Measurements from ENCODE around the gene DDX59. TPM values are rescaled to one million over a fixed set of nuclear protein-coding genes. Genes with fewer than 3 reads are reported as not detected.

Gene DDX59
- total RNA-seq, 2 donors from 2014 or later, result 14.2 to 20.5 TPM

DNA sequence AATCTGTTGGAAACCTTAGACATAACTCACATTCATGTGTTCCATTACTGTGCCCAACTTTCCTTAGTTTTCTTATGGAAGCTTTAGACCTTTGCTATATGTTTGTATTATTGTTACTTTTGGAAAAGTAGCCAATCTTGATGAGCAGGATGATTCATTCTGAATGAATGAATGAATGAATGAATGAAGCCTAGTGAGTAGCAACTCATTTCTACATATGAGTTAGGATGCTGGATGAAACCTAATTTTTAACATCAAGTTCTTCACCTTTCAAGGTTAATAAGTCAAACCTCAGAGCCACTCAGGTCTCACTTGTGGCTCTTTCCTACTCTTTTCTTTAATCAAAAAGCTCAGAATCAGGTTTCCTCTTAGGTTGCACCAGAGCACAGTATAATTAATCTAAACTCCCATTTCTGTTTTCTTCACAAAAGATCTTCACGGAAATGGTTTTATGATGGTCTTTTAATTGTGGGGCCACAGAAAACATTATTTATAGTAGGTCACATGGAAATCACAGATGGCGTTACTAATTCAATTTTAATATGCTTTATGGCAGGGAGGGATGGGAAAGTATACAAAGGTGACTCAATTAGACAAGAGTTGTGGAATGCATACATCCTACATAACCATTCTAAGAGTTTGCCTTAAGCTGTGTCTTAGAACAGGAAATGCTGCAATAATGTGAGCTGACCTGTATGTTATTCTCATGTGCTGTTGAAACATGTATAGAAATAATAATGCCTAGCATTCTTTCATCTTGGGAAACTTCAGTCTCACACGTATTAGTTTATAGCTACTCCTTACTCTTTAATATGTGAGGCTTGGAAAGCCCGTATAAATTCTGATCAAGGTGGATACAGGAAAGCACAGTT lies 4.5 kb upstream of the DDX59 start:
- no peak for DNase-seq
- intact Hi-C loops (cut with DNase I, micrococcal nuclease), result loop anchor here in 1 of 2 donors (5.0 kb wide), 1 partner anchor 52 kb away; the partner anchor contains the start of gene KIF14
- ATAC-seq, result no peak

DNA sequence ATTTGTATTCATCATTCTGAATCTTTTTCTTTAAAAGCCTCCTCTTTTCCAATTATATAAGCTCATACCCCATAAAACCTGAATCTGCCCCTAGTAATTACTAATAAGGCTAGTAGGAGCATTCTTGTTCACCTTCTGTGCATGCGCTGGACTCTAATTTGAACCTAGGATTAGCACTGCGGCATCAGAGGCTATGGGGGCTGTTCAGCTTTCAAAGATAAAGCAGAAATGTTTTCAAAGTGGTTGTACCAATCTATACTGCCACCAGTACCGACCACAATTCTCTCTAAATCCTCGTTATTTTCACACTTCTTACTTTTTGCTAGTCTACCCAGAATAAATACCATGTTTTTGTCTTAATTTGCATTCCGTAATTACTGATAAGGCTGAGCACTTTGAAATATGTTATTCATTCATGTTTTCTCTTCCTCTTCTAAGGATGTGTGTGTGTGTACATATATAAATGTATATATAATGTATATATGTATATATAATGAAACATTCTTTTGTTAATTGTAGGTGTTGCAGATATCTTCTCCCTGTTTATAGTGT lies 1.6 kb upstream of the DDX59 start:
- ATAC-seq (no peak), DNase-seq (no peak)
- intact Hi-C loops (cut with DNase I, micrococcal nuclease), result loop anchor here in 1 of 2 donors (5.0 kb wide), 1 partner anchor 49 kb away; the partner anchor contains the start of gene KIF14

DNA sequence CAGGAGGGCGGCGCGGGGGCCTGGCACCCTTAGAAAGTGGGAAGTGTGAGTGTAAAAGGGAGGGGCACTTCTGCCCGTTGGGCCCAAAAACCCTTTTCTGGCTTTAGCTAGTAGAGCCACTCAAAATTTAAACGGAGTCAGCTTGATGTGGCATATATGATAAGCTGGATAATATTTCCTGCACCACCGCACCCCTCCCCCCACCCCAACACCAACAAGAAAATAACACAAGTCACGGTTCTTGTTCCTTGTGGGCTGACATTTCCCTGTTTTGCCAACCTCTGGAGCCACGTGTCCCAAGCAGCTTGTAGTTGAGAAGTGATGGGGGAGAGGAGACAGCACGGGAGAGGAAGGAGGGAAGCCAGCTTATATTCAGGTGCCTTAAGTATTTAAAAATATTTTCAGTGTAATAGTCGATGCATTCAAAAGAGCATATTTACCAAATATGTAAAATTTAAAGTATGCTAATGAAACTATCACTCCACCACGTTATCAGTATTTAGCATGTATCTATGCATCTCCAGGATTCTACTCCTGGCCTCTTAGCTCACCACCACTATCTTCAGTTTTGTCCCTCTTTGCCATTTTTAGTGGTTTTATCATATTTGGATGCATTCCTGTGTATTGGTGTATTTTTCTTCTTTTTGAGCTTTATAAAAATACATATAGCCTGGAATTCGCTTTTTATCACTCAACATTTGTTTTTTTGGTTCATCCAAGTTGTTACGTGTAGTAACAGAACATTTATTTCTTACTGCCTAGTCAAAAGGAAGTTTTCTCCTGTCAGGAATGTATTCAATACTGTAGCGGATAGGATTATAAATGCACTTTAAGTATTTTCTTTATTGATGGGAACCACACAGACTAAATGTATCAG lies 773 bp upstream of the DDX59 start:
- intact Hi-C loops (cut with DNase I, micrococcal nuclease), result loop anchor here in 1 of 2 donors (5.0 kb wide), 1 partner anchor 48 kb away; the partner anchor contains the start of gene KIF14
- peak; percentile 34 for ATAC-seq
- peak in 1 of 2 donors; percentile 57 for DNase-seq

DNA sequence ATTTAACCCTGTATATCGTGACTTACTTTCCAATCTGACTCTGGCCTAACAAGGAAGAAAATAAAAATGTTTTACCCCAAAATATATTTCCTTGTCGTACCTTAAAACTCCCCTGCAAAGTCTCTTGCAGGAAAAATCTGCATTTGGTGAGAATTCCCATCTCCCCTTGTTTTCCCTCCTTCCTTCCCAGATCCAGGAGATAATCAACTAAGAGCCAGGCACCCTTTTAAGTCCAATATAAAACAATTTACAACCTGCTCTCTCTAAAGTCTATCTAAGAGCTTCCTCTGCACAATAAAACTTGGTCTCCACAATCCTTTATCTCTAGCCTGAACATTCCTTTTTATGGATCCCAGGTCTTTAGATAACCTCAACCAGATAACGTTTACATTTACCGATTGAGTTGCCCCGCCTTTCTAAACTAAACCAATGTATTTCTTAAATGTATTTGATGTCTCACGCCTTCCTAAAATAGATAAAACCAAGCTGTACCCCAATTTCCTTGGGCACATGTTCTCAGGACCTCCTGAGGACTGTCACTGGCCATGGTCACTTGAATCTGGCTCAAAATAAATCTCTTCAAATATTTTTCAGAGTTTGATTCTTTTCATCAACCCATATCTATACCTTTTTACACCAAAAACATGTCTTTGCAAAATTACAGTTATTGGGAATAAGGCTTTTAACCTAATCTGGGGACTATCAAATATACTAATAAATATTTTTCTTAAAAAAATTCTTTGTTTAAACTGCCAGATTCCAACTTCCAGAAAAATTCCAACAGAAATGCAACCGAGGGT lies 993 bp downstream of the DDX59 start:
- intact Hi-C loops (cut with DNase I, micrococcal nuclease), result loop anchor here in 1 of 2 donors (5.0 kb wide), 1 partner anchor 69 kb away; the partner anchor contains the start of gene CAMSAP2
- DNase-seq (no peak), ATAC-seq (peak; percentile 36)

DNA sequence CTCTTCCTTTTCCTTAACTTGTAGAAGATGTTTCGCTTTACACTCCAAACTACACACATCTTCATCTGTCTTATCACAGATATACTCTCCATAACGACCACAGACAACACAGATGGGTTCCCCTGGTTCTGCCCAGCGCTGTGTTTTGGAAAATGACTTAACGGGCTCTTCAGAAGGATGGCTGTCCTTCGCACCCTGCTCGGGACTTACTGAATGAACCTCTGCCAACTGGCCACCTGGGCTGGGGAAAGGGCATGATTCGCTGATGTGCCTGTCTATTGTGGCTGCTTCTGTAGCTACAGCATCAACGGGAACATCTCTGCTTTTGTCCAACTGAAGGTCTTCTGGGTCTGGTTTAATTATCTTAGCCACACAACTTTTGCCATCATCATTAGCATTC lies 3.4 kb downstream of the DDX59 start:
- ATAC-seq (no peak), DNase-seq (no peak)
- intact Hi-C loops (cut with DNase I, micrococcal nuclease), result loop anchor here in 1 of 2 donors (5.0 kb wide), 1 partner anchor 71 kb away; the partner anchor contains the start of gene CAMSAP2

DNA sequence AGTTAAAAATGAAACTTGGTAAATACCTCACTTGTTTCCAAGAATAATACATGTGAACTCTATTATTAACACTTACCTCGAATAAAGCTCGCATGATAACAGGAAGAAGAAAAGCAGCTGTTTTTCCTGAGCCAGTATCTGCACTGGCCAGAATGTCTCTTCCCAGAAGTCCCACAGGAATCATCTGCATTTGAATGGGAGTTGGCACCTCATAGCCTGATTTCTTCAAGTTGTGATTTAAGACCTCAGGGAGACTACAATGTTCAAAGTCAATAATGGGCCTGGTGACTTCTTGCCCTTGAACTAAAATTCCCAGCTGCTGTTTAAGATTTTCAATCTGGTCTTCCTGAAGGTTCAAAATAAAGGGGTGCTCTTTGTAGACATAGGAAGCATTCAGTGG lies 3.8 kb downstream of the DDX59 start:
- intact Hi-C loops (cut with DNase I, micrococcal nuclease), result loop anchor here in 1 of 2 donors (5.0 kb wide), 1 partner anchor 71 kb away; the partner anchor contains the start of gene CAMSAP2
- ATAC-seq, result no peak

DNA sequence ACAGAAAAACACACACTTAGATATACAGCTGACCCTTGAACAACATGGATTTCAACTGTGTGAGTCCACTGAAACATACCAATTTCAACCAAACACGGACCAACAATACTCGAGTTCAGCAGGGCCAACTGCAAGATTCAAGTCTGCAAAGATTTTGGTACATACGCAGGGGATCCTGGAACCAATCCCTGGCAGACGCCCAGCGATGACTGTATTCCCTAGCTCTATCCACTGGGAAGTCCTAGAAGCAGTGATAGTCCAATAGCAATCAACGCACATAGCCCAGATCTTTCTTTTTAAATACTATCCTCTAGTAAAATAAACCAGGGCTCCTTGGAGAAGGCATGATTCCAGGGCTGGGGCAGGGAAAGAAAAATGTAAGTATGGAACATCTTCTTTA lies 9.0 kb downstream of the DDX59 start:
- ATAC-seq (no peak), DNase-seq (no peak)
- intact Hi-C loops (cut with DNase I, micrococcal nuclease), result no loop called here

More for the DNA sequence above, 3.8 kb downstream of the DDX59 start:
- no peak for DNase-seq

DNA sequence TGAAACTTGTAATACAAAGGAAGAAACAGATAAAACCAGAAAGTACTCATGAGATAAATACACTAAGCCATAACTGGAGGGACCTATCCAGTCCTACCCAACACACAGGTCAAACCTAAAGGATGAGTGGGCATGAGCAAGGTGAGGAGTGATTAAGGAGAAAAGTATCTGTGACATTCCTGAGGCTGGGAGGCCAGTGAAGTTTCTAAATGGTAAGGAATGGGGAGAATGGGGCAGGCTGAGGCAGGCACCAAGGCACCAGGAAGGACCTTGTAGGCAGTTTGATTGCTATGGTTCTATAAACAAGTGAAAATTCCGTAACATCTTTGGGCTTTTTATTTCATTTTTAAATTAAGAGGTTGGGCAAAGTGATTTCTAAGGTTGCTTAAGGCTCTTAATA lies 10.4 kb downstream of the DDX59 start:
- intact Hi-C loops (cut with DNase I, micrococcal nuclease), result no loop called here
- no peak for ATAC-seq
- no peak for DNase-seq

DNA sequence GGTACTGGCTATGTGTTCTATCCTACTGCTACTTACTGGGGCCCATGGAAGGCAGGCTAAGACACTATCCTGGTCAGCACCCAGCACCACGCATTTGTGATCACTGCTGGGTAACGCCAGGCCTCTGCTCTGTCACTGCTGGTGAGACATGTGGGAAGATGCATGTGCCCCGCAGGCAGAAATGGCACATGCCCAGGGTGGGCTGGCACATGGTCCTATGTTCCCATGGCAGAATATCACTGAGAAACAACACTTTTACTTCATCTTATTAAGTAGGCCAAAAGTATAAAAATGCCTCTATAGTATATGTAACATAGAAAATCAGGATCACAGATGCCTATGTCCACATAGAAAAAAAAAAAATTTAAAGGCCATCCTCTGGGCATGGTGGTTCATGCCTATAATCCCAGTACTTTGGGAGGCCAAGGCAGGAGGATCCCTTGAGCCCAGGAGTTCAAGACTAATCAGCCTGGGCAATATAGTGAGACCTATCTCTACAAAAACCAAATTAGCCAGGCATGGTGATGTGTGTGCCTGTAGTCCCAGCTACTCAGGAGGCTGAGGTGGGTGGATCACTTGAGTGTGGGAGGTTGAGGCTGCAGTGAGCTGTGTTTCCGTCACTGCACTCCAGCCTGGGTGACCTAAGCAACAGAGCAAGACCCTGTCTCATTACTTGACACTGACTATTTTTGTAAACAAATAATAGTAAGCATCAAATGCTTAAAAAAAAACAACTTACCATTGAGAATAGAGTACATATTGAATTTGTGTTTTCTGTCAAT lies 11.5 kb downstream of the DDX59 start:
- ATAC-seq, result no peak
- intact Hi-C loops (cut with DNase I, micrococcal nuclease), result no loop called here
- no peak for DNase-seq

DNA sequence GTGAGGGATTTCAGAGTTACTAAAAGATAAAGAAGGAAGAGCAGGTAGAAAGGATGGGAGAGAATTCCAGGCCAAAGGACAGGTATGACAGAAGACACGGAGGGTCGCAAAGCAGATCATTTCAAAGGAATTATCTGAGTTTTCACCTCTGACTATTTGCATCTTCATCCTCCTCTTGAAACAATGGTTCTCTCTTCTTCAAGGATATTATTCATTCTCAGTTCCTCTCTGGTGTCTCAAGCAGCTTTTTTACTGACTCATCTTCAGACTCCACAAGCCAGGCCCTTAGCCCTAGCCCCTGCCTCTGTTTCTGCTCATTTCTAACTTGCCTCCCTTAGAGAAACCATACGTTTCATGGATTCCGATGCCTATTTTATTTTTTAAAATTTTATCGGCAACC lies 15.0 kb downstream of the DDX59 start:
- no peak for ATAC-seq
- intact Hi-C loops (cut with DNase I, micrococcal nuclease), result no loop called here

DNA sequence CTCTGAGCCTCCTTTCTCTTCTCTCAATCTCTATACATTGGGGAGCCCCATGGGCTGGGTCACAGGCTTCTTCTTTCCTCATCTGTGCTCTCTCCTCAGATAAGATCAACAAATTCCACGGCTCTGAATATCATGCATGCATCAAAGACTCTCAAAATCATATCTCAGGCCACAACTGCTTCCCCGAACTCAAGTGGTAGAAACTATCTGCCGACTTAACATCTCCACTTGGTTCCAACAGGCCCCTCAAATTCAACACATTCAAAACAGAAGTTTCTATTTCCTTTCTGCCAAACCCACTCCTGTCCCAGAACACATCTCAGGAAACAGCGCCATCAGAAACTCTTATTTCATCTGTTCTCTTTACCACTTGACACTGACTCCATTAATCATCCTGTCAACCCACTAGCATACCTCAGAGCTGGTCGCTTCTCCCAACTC lies 16.7 kb downstream of the DDX59 start:
- intact Hi-C loops (cut with DNase I, micrococcal nuclease), result no loop called here
- ATAC-seq, result no peak
- no peak for DNase-seq

More for the DNA sequence above, 15.0 kb downstream of the DDX59 start:
- DNase-seq, result no peak

DNA sequence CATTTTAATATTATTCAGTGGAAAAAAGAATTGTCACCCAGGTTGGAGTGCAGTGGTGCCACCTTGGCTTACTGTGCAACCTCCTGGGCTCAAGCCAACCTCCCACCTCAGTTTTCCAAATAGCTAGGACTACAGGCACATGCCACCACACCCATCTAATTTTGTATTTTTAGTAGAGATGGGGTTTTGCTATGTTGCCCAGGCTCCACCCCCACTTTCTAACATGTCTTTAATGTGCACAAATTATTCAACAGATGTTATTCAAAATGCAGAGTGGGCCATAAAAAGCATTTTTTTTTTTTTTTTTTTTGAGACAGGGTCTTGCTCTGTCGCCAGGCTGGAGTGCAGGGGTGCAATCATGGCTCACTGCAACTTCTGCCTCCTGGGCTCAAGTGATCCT lies 17.3 kb downstream of the DDX59 start:
- ATAC-seq, result no peak
- intact Hi-C loops (cut with DNase I, micrococcal nuclease), result no loop called here

DNA sequence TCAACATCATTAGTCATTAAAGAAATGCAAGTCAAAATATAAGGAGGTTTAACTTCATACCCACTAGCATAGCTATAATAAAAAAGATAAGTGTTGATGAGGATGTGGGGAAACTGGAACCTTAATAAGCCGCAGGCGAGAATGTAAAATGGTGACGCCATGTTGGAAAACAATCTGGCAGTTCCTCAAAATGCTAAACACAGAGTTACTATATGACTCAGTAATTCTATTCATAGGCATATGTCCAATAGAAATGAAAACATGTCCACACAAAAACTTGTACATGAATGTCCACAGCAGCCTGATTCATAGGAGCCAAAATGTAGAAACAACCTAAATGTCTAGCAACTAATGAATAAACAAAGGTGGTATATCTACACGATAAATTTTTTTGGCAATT lies 23.2 kb downstream of the DDX59 start:
- ATAC-seq, result no peak
- intact Hi-C loops (cut with DNase I, micrococcal nuclease), result no loop called here

More for the DNA sequence above, 17.3 kb downstream of the DDX59 start:
- no peak for DNase-seq

DNA sequence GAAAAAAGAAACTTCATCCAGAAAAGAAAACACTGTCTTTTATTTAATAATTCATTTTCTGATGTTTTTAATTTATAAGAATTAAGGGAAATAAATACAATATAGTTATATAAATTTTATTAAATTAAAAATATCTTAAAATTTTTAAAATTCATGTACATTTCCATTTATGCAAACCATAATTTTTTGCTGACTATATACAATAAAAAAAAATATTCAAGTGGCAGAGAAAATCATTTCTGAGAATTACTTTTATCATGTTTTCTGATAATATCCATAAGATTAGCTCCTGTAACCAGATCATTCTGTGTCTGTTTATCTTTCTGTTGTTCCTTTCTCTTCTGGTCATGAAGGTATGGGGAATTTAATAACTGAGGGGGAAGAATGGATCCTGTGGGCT lies 25.7 kb downstream of the DDX59 start:
- no peak for ATAC-seq
- intact Hi-C loops (cut with DNase I, micrococcal nuclease), result no loop called here

More for the DNA sequence above, 23.2 kb downstream of the DDX59 start:
- DNase-seq, result no peak

DNA sequence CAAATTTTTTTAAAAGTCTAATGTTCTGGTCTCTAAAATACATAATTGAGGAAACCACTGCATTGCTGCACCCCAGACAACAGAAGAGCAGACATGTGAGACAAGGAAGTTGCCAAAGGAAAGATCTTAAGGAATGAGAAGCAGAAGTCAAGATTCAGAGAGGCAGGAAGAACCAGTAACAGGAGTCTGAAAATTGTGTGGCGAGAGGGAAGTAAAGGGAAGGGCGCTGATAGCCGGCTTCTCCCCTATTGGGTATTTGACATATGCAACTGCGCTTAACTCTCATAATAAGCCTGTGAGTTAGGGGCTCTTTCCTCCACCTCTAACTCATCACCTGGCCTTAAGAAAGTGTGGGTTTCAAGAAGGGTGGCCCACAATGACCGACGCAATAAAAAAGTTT lies 27.2 kb downstream of the DDX59 start:
- DNase-seq (no peak), ATAC-seq (no peak)
- intact Hi-C loops (cut with DNase I, micrococcal nuclease), result no loop called here

More for the DNA sequence above, 25.7 kb downstream of the DDX59 start:
- DNase-seq, result no peak

DNA sequence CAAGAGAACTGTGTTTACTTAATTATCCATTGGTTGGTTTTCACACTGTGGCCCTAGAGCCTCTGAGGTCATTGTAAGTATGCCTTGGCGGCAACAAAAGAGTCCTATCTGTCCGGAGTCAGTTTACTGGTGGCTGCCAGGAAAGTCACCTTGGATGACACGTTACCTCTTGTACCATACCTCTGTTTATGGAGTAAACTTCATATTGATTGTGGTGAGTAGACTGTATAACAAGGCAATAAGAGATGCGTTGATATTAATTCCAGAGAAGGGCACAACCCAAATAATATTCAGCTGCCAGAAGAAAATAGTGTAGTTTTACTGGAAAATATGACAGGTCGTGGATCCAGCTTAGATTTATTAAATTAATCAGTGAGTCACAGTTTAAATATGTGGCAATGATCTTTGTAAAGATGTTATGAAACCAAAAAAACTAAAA lies 28.7 kb downstream of the DDX59 start:
- intact Hi-C loops (cut with DNase I, micrococcal nuclease), result no loop called here
- DNase-seq, result no peak
- no peak for ATAC-seq

DNA sequence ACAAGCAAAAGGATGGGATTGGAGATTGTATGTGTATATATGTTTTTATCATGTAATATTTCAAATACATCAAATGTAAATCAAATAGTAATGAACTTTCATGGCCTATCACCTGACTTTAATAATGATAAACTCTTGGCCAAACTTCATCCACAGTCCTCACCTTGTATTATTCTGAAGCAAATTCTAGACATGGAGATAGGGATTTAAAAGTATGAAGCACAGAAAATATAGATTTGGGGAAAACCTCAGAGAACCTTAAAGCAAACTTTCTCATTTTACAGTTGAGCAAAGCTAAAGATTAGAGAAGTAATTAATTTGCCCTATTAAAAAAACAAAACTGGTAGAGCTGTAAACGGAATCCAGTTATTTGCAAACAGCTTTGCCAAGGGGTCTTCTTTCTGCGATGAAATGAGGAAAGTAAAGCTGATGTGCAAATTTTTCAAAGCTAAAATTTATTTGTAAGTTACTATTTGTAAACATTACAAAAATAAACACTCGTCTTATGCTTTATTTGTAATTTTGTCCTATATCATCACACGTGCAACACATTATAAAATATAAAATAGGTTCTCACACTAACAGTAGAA lies 29.2 kb downstream of the DDX59 start:
- ATAC-seq (no peak), DNase-seq (no peak)
- intact Hi-C loops (cut with DNase I, micrococcal nuclease), result no loop called here

Measured in left colon (tissue), 2 donors.